HTERT RPE-1 (cell line): ENCODE data around the gene ZPLD1.

ENCODE experiments used
- in situ Hi-C: fragments of 300-500 bp; cut with MboI; formaldehyde crosslinking; loops from 4 replicates; pipeline ENCODE4 v1.14.3; 2020; ENCODE audit warnings: low sequenced_read_pairs

The ZPLD1 gene

DNA sequence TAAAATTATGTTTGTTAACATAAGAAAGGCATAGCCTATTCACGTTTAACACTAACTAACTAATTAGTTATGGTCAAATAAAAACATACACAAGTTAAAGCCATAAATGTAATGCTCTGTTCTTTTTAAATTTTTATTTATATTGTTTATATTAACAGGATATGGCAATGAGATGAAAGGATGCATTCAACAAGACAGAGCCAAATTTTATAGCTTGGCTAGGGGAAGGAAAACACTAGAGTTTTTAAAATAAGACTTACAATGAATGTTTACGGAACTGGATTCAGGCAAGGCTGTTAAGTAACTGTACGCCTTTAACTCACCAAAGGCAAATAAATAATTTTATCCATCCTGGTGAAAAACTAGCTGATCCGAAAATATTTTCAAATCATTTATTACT lies 86.4 kb downstream of the ZPLD1 start:
- in situ Hi-C loops: no loop called here

DNA sequence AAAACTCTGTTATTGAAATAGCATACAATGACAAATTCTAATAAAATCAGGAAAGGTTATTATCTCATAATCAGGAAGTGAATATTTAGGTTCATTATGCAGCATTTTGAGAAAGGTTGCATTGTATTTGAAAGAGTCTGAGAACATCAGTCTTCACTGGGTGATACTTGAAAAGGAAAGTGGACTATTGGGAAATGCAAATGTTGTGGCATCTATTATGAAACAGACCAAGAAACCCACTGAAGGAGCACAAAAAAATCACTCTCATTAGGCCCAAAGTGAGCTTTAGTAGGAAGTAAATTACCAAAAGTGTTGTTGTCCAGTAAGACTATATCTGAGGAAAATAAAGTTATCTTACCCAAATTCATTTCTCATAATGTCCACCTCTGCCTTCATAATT lies 90.8 kb downstream of the ZPLD1 start:
- in situ Hi-C loops: loop anchor here (25.0 kb wide), 1 partner anchor 288 kb away; no protein-coding TSS in a partner anchor

DNA sequence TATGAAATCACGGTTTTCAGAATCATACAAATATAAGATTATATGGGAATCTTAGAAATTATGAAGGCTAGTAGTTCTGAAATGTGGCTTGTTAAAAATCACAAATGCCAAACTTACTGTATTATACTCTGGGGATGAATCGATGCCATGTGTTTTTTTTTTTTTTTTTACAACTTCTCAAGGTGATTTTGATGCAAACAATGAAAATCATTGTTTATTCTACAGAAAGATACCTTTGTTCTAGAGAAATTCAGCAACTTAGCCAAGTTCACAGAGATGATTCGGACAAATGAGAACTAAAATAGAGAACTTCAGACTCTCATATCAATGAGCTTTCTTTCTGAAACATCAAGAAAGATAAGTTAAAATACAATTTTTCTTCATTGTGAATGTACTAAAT lies 92.0 kb downstream of the ZPLD1 start:
- in situ Hi-C loops: loop anchor here (25.0 kb wide), 1 partner anchor 290 kb away; no protein-coding TSS in a partner anchor

DNA sequence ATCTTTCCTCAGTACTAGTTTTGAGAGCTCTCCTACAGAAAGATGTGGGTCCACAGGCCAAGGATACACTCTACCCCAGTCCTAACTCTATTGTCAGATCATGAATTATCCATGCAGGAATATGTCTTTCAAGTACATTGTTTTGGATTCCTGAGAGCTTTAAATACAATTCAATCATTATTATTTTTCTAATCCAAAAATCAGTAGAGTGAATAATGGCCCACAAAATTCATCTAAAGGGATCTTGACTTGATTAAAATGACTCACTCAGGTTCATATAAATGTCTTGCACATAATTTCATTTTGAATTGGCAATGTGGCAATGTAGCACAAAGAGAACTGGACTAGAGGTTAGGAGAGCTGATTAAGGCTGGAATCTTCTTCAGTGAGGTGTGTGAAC lies 93.9 kb downstream of the ZPLD1 start:
- in situ Hi-C loops: loop anchor here (25.0 kb wide), 1 partner anchor 291 kb away; no protein-coding TSS in a partner anchor
